ENCODE results near the gene ADAMTSL1.

The ADAMTSL1 gene

DNA sequence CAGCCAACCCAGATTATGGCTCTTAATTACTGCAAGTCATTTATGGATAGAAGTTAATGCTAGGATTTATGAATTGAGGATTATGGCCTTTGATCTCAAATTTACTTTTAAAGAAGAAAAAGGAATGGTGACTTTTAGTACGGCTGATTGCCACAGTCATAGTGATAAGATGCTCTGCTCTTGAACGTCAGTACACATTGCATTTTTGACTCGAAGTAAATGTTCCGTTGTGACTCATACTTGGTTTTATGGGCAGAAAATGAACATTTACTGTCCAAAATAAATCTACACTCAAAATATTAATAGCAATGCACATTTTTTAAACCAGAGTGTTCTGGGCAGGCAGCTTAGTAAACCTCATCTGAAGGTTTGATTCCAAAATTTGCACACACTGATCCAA lies 830 bp downstream of the ADAMTSL1 start:
- DNase-seq (ENCODE audit: low read depth) = no peak
- H3K4me3 ChIP-seq (ENCODE audit: low read depth, low read length) = no peak overlapping the region
- TF ChIP-seq, protein P1, sequence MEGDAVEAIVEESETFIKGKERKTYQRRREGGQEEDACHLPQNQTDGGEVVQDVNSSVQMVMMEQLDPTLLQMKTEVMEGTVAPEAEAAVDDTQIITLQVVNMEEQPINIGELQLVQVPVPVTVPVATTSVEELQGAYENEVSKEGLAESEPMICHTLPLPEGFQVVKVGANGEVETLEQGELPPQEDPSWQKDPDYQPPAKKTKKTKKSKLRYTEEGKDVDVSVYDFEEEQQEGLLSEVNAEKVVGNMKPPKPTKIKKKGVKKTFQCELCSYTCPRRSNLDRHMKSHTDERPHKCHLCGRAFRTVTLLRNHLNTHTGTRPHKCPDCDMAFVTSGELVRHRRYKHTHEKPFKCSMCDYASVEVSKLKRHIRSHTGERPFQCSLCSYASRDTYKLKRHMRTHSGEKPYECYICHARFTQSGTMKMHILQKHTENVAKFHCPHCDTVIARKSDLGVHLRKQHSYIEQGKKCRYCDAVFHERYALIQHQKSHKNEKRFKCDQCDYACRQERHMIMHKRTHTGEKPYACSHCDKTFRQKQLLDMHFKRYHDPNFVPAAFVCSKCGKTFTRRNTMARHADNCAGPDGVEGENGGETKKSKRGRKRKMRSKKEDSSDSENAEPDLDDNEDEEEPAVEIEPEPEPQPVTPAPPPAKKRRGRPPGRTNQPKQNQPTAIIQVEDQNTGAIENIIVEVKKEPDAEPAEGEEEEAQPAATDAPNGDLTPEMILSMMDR (IDR thresholded peaks at IDR 0.05; ENCODE audit: control insufficient read depth, extremely low read depth, insufficient read depth) = no peak

DNA sequence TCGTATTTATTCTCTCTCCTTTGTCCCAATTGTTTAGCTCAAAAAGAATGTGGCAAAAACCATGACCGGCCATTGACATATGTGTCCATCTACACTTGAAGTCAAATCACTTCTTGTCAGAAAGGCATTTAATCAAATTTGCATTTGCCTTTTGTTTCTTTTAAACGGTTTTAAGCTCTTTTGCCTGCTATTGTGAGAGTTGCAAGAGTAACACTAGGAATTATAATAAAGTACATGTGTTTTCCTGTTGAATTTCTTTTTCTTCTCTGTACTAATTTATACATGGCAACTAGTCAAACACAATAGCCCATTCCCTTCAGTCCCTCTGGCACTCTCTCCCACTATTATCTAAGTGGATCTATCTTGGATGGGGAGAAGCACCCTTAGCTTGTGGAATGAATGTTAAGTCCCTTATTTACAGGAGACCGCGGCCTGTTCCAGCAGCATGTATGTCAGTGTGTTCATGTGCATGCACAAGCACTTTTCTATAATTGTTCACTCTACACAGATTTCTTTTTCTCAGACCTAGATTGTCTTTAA lies 3.2 kb downstream of the ADAMTSL1 start:
- H3K4me3 ChIP-seq (ENCODE audit: low read depth, low read length) = no peak overlapping the region
- no peak for DNase-seq (ENCODE audit: low read depth)
- TF ChIP-seq, protein P1 (IDR thresholded peaks at IDR 0.05; ENCODE audit: control insufficient read depth, extremely low read depth, insufficient read depth) = no peak

DNA sequence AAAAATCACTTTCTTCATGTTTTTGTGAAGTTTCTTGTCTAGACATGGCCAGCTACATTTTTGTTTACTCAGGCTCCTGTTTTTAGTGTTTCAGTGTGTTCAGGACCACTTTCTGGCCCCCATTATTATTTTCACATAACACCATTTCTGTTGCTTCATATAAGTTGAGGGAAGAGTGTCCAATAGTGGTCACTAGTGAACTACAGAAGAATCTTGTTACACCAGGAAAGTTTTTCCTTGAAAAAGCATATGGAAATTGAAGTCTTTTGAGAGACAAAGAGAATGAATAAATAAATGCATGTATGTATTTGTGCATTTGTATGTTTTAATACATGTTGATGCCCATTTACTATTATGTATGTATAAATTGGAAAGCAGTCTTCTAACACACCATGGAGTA lies 3.8 kb downstream of the ADAMTSL1 start:
- no peak for DNase-seq (ENCODE audit: low read depth)

DNA sequence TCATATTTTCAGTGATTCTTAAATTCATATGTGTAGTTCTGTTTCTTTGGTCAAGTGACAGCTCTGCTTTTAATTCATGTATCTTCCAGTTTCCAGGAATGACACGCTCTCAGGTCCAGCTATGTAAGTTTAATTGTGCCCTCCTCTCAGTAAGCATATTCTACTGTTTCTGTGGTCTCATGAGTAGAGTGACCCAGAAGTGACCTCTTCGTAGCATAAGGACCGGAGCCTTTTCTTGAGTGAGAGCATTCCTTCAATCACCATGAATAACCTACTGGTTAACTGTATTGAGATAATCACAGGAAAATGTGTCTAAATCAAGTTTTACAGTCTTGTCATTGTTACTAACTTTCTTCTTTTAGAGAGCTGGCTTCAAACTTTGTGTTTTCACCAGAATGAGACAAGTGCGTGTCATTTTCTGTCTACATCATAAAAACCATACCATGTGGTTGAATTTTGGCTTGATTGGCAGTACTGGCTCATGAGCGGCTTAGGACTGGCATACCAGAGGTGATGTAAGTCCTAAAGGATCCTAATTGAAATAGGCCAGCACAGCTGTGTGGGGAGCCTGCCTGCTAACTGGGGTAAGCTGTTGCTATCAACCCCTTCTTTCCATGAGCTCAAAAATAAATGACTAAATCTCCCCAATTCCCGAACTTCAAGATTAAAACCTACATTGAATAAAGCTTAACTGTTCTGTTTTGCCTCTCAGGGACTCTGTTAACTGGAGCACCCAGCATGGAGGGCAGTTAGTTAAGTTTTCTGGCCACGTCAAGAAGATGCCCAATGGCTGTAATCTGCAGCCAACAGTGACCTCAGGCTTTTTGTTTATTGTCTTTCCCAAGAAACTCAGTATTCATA lies 4.8 kb downstream of the ADAMTSL1 start:
- H3K4me3 ChIP-seq (ENCODE audit: low read depth, low read length) = no peak overlapping the region
- DNase-seq (ENCODE audit: low read depth) = no peak
- TF ChIP-seq, protein P1 (IDR thresholded peaks at IDR 0.05; ENCODE audit: control insufficient read depth, extremely low read depth, insufficient read depth) = no peak

More for the DNA sequence above, 3.8 kb downstream of the ADAMTSL1 start:
- H3K4me3 ChIP-seq (ENCODE audit: low read depth, low read length) = no peak overlapping the region
- TF ChIP-seq, protein P1 (IDR thresholded peaks at IDR 0.05; ENCODE audit: control insufficient read depth, extremely low read depth, insufficient read depth) = no peak

DNA sequence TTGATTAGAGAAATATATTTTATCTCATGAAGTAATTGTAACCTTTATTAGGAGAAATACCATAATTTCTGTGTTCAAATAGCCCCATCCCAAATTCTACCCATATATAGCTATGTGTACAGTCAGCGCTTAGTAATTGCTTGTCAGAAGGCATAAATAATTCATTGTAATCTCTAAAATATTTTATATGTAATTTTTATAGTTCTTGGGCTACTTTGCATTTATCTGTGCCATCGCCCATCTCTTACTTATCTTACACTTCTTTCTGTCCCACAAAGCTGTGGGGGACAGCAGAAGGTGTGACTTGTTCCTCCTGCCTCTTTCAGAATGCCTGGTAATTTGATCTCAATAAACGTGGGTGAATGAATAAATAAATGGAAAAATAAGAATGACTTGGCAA lies 5.5 kb downstream of the ADAMTSL1 start:
- no peak for DNase-seq (ENCODE audit: low read depth)
- no peak overlapping the region for H3K4me3 ChIP-seq (ENCODE audit: low read depth, low read length)
- TF ChIP-seq, protein P1 (IDR thresholded peaks at IDR 0.05; ENCODE audit: control insufficient read depth, extremely low read depth, insufficient read depth) = no peak

DNA sequence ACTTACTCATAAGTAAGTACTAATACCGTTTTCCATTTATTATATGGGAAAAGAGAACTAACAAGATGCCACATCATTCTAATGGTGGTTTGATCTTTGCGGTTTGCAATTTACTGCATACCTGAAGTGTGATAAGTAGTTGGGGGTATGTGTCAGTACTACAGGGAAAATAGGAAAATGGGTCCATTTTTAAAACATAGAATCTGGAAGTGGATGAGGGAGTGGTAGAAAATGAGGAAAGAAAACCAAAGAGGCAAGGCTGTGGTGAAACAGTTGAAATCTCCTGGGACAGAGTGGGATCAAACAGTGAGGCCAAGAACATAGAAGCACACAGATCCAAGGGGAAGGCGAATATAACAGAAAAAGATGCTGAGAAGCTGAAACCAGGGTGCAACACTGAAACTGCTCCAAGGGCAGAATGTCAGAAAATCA lies 6.7 kb downstream of the ADAMTSL1 start:
- TF ChIP-seq, protein P1 (IDR thresholded peaks at IDR 0.05; ENCODE audit: control insufficient read depth, extremely low read depth, insufficient read depth) = no peak
- no peak for DNase-seq (ENCODE audit: low read depth)
- H3K4me3 ChIP-seq (ENCODE audit: low read depth, low read length) = no peak overlapping the region
